HG02852 (cell line): Measurements from ENCODE around the gene MUC5B.
"Not testable (repeated sequence)": the region's sequence is repeated elsewhere in the genome, so short reads cannot be mapped to it uniquely, and the experiment has no call there.

Source experiments
- ATAC-seq: cut with Tn5 transposase; IDR thresholded peaks from one replicate; pipeline ENCODE4 v1.9.1; 2021; ENCODE audit warnings: mild to moderate bottlenecking, moderate library complexity; ENCODE audit not compliant: unreplicated experiment

Gene MUC5B

GRCh38 chr11:1202776-1203504, 19.9 kb upstream of the MUC5B start:
- ATAC-seq: no peak

GRCh38 chr11:1203505-1204271, 19.2 kb upstream of the MUC5B start:
- no peak for ATAC-seq

GRCh38 chr11:1204381-1205101, 18.3 kb upstream of the MUC5B start:
- no peak for ATAC-seq

- no peak for ATAC-seq
Observed at GRCh38 chr11:1205121-1205986, 17.5 kb upstream of the MUC5B start.

- ATAC-seq: no peak
Observed at GRCh38 chr11:1205987-1206331, 16.9 kb upstream of the MUC5B start.

GRCh38 chr11:1206391-1207271, 16.2 kb upstream of the MUC5B start:
- ATAC-seq: no peak

- no peak for ATAC-seq
Observed at GRCh38 chr11:1207401-1208143, 15.3 kb upstream of the MUC5B start.

- no peak for ATAC-seq
Observed at GRCh38 chr11:1208144-1208393, 14.8 kb upstream of the MUC5B start.

GRCh38 chr11:1208394-1209261, 14.2 kb upstream of the MUC5B start:
- ATAC-seq: no peak

- ATAC-seq: no peak
Observed at GRCh38 chr11:1209371-1210057, 13.4 kb upstream of the MUC5B start.

- no peak for ATAC-seq
Observed at GRCh38 chr11:1211838-1212237, 11.0 kb upstream of the MUC5B start.

GRCh38 chr11:1215826-1216225, 7.0 kb upstream of the MUC5B start:
- not testable (repeated sequence) for ATAC-seq

- no peak for ATAC-seq
Observed at GRCh38 chr11:1217151-1217550, 5.7 kb upstream of the MUC5B start.

- no peak for ATAC-seq
Observed at GRCh38 chr11:1218256-1218787, 4.5 kb upstream of the MUC5B start.

GRCh38 chr11:1218788-1219445, 3.9 kb upstream of the MUC5B start:
- no peak for ATAC-seq

- ATAC-seq: no peak
Observed at GRCh38 chr11:1219446-1219833, 3.4 kb upstream of the MUC5B start.
